Activated B cell treated with CpG ODN at 0.5 μM for 24 hours (primary cell): Measurements from ENCODE around the gene UMODL1. TPM values are rescaled to one million over a fixed set of nuclear protein-coding genes. Genes with fewer than 3 reads are reported as not detected.

Experiments used
- total RNA-seq: library from RNA; stranded (reverse); gene quantifications from 2 replicates; pipeline ENCODE4 v1.2.3, GENCODE V29; 2022

UMODL1 gene
- total RNA-seq, 1 donor from 2014 or later, result 0.04 TPM

Other genes starting within 250 kb of the UMODL1 start
- 12.8 and 13.6 TPM in 2 replicates for gene PRDM15, start 192.0 kb upstream of the UMODL1 start, total RNA-seq
- 6.7 TPM in 2 replicates for gene C2CD2, start 117.3 kb upstream of the UMODL1 start, total RNA-seq
- 24.2 and 25.4 TPM in 2 replicates for gene ZBTB21, start 61.0 kb upstream of the UMODL1 start, total RNA-seq
- gene ABCG1, start 147.8 kb downstream of the UMODL1 start, total RNA-seq, result 2.3 and 3.4 TPM in 2 replicates
- gene TFF3, start 244.1 kb downstream of the UMODL1 start, total RNA-seq, result not detected in 2 replicates